ENCODE results near the gene IER5. TPM values are rescaled to one million over a fixed set of nuclear protein-coding genes. Genes with fewer than 3 reads are reported as not detected.

Gene IER5
- total RNA-seq, 4 donors from 2014 or later, result 6.3 to 10.7 (median 8.2) TPM

- TF ChIP-seq POLR2A (IDR thresholded peaks at IDR 0.05) (no peak), CTCF (IDR thresholded peaks at IDR 0.05) (no peak)
- no peaks in the 10 kb centered on the region for H3K9me3 ChIP-seq
- H3K4me1 ChIP-seq, result peaks cover 0 to 30% (median 10%) of the 10 kb centered on the region in 4 donors
- H3K27me3 ChIP-seq, result no peaks in the 10 kb centered on the region
- H3K27ac ChIP-seq, result peak overlapping the region in 2 of 4 donors; percentile 26 to 57
- H3K36me3 ChIP-seq, result no peaks in the 10 kb centered on the region
- no peak overlapping the region for H3K4me3 ChIP-seq
- no peak for DNase-seq
These were observed 6.8 kb downstream of the IER5 start for GRCh38 chr1:181095260-181095659.

GRCh38 chr1:181095763-181096184, 7.3 kb downstream of the IER5 start:
- Histone ChIP-seq H3K27ac (peak overlapping the region in 2 of 4 donors; percentile 26 to 57), H3K4me1 (peaks cover 0 to 29% (median 10%) of the 10 kb centered on the region in 4 donors), H3K4me3 (no peak overlapping the region), H3K36me3 (no peaks in the 10 kb centered on the region), H3K9me3 (no peaks in the 10 kb centered on the region), H3K27me3 (no peaks in the 10 kb centered on the region)
- TF ChIP-seq POLR2A (IDR thresholded peaks at IDR 0.05), result no peak
- TF ChIP-seq CTCF (IDR thresholded peaks at IDR 0.05), result no peak
- no peak for DNase-seq

GRCh38 chr1:181097242-181097641, 8.7 kb downstream of the IER5 start:
- Histone ChIP-seq H3K27me3 (no peaks in the 10 kb centered on the region), H3K36me3 (no peaks in the 10 kb centered on the region), H3K9me3 (no peaks in the 10 kb centered on the region), H3K4me3 (no peak overlapping the region), H3K27ac (peak overlapping the region in 3 of 4 donors; percentile 10 to 26 (median 13)), H3K4me1 (peaks cover 0 to 14% (median 3%) of the 10 kb centered on the region in 4 donors)
- no peak for DNase-seq
- TF ChIP-seq CTCF (IDR thresholded peaks at IDR 0.05) (no peak), POLR2A (IDR thresholded peaks at IDR 0.05) (no peak)

- Histone ChIP-seq H3K9me3 (no peaks in the 10 kb centered on the region), H3K4me3 (no peak overlapping the region), H3K36me3 (no peaks in the 10 kb centered on the region), H3K4me1 (peaks cover 0 to 8% (median 4%) of the 10 kb centered on the region in 4 donors), H3K27me3 (no peaks in the 10 kb centered on the region), H3K27ac (peak overlapping the region in 1 of 4 donors; percentile 33)
- TF ChIP-seq POLR2A (IDR thresholded peaks at IDR 0.05) (no peak), CTCF (IDR thresholded peaks at IDR 0.05) (no peak)
- DNase-seq, result no peak
These were observed 10.9 kb downstream of the IER5 start for GRCh38 chr1:181099152-181100014.

GRCh38 chr1:181100015-181100905, 11.8 kb downstream of the IER5 start:
- Histone ChIP-seq H3K36me3 (no peaks in the 10 kb centered on the region), H3K27ac (peak overlapping the region in 1 of 4 donors; percentile 33), H3K9me3 (no peaks in the 10 kb centered on the region), H3K4me3 (no peak overlapping the region), H3K4me1 (peaks cover 0 to 11% (median 6%) of the 10 kb centered on the region in 4 donors), H3K27me3 (no peaks in the 10 kb centered on the region)
- no peak for TF ChIP-seq CTCF (IDR thresholded peaks at IDR 0.05)
- TF ChIP-seq POLR2A (IDR thresholded peaks at IDR 0.05), result no peak
- DNase-seq, result no peak

All from Peyer's patch (tissue), 4 donors.